ENCODE results near the gene SORCS2. TPM values are rescaled to one million over a fixed set of nuclear protein-coding genes. Genes with fewer than 3 reads are reported as not detected.

SORCS2 gene
- polyA plus RNA-seq, 3 donors, result 0.46 to 0.55 TPM; not detected in 1

GRCh38 chr4:7650606-7651385, 458.5 kb downstream of the SORCS2 start:
- H3K27me3 Mint-ChIP-seq (ENCODE audit: low read depth in 3 of 3), result peaks cover 14 to 51% (median 28%) of the 10 kb centered on the region in 3 donors
- peaks cover 20 to 25% of the 10 kb centered on the region in 2 donors for H3K36me3 Mint-ChIP-seq
- WGBS (ENCODE audit: insufficient coverage), result 63% methylated on average over 16 of the region's 22 CpGs
- peaks cover 97% of the 10 kb centered on the region for H3K4me1 Mint-ChIP-seq
- no peak overlapping the region for H2AFZ ChIP-seq (ENCODE audit: insufficient read depth, low read depth, low read length, poor library complexity, severe bottlenecking)
- peaks cover 98 to 99% of the 10 kb centered on the region in 2 donors for H3K4me1 ChIP-seq (ENCODE audit: control insufficient read depth in 1 of 2, insufficient read depth in 2 of 2, low read length in 2 of 2)
- no peaks in the 10 kb centered on the region for H3K36me3 ChIP-seq (replicated peaks in 1 of 2; ENCODE audit: control insufficient read depth in 1 of 2, insufficient read depth in 2 of 2, low read length in 2 of 2)
- H3K9me3 Mint-ChIP-seq, result peaks cover 0 to 13% (median 6%) of the 10 kb centered on the region in 7 donors
- H3K4me3 ChIP-seq (replicated peaks in 1 of 3; ENCODE audit: low read depth in 2 of 3, low read length in 3 of 3), result peak overlapping the region in 1 of 3 experiments; percentile 52
- DNase-seq, result peak; percentile 71 to 77 (median 73)
- H3K9me3 ChIP-seq (replicated peaks in 1 of 2; ENCODE audit: control insufficient read depth in 1 of 2, insufficient read depth in 1 of 2, low read length in 2 of 2), result no peaks in the 10 kb centered on the region
- peaks cover 0 to 8% of the 10 kb centered on the region in 2 donors for H3K27me3 ChIP-seq (ENCODE audit: control insufficient read depth in 2 of 2, insufficient read depth in 2 of 2, low read length in 2 of 2)
- H3K4me2 ChIP-seq (replicated peaks; ENCODE audit: extremely low read depth, low read length, poor library complexity, severe bottlenecking), result peak overlapping the region; percentile 55
- H3K27ac ChIP-seq (ENCODE audit: low read depth in 1 of 2, low read length in 2 of 2), result peak overlapping the region; percentile 84 to 92
- no peaks in the 10 kb centered on the region for H4K20me1 ChIP-seq (ENCODE audit: insufficient read depth, low read length)
- peak; percentile 47 for TF ChIP-seq CTCF (IDR thresholded peaks at IDR 0.05)
- H3K4me3 Mint-ChIP-seq, result peak overlapping the region; percentile 39 to 53
- intact Hi-C loops (cut with micrococcal nuclease), result loop anchor here in 1 of 2 donors (2.0 to 10.0 kb wide), 2 partner anchors 16 to 116 kb away; no protein-coding TSS in a partner anchor
- H3K27ac Mint-ChIP-seq, result peak overlapping the region; percentile 96 to 100 (median 99)
- H3K9ac ChIP-seq (ENCODE audit: insufficient read depth, low read length, poor library complexity, severe bottlenecking), result peak overlapping the region; percentile 56
- H3K79me2 ChIP-seq (ENCODE audit: insufficient read depth, low read length), result no peaks in the 10 kb centered on the region

GRCh38 chr4:7651461-7651921, 459.2 kb downstream of the SORCS2 start:
- no peak overlapping the region for H2AFZ ChIP-seq (ENCODE audit: insufficient read depth, low read depth, low read length, poor library complexity, severe bottlenecking)
- H3K27me3 Mint-ChIP-seq (ENCODE audit: low read depth in 3 of 3), result peaks cover 15 to 57% (median 32%) of the 10 kb centered on the region in 3 donors
- WGBS (ENCODE audit: insufficient coverage), result 38% methylated on average over 4 of the region's 8 CpGs
- H3K27me3 ChIP-seq (ENCODE audit: control insufficient read depth in 2 of 2, insufficient read depth in 2 of 2, low read length in 2 of 2), result peaks cover 0 to 8% of the 10 kb centered on the region in 2 donors
- H3K4me2 ChIP-seq (replicated peaks; ENCODE audit: extremely low read depth, low read length, poor library complexity, severe bottlenecking), result peak overlapping the region; percentile 9
- H4K20me1 ChIP-seq (ENCODE audit: insufficient read depth, low read length), result no peaks in the 10 kb centered on the region
- intact Hi-C loops (cut with micrococcal nuclease), result loop anchor here in 1 of 2 donors (2.0 to 10.0 kb wide), 2 partner anchors 17 to 117 kb away; no protein-coding TSS in a partner anchor
- H3K4me1 ChIP-seq (ENCODE audit: control insufficient read depth in 1 of 2, insufficient read depth in 2 of 2, low read length in 2 of 2), result peaks cover 91 to 92% of the 10 kb centered on the region in 2 donors
- no peaks in the 10 kb centered on the region for H3K9me3 ChIP-seq (replicated peaks in 1 of 2; ENCODE audit: control insufficient read depth in 1 of 2, insufficient read depth in 1 of 2, low read length in 2 of 2)
- peak in 2 of 3 donors; percentile 46 to 53 for DNase-seq
- peak overlapping the region in 6 of 7 donors; percentile 53 to 100 (median 98) for H3K27ac Mint-ChIP-seq
- no peaks in the 10 kb centered on the region for H3K79me2 ChIP-seq (ENCODE audit: insufficient read depth, low read length)
- H3K4me3 Mint-ChIP-seq, result peak overlapping the region; percentile 12 to 51
- peaks cover 91% of the 10 kb centered on the region for H3K4me1 Mint-ChIP-seq
- H3K27ac ChIP-seq (ENCODE audit: low read depth in 1 of 2, low read length in 2 of 2), result no peak overlapping the region
- peaks cover 0 to 13% (median 6%) of the 10 kb centered on the region in 7 donors for H3K9me3 Mint-ChIP-seq
- peak overlapping the region in 1 of 3 experiments; percentile 21 for H3K4me3 ChIP-seq (replicated peaks in 1 of 3; ENCODE audit: low read depth in 2 of 3, low read length in 3 of 3)
- H3K9ac ChIP-seq (ENCODE audit: insufficient read depth, low read length, poor library complexity, severe bottlenecking), result peak overlapping the region; percentile 6
- peaks cover 20 to 28% of the 10 kb centered on the region in 2 donors for H3K36me3 Mint-ChIP-seq
- no peaks in the 10 kb centered on the region for H3K36me3 ChIP-seq (replicated peaks in 1 of 2; ENCODE audit: control insufficient read depth in 1 of 2, insufficient read depth in 2 of 2, low read length in 2 of 2)
- TF ChIP-seq CTCF (IDR thresholded peaks at IDR 0.05), result no peak

Data from CD14-positive monocyte (primary cell).